GM23338 (cell line): Measurements from ENCODE around the gene ELAC2. TPM values are rescaled to one million over a fixed set of nuclear protein-coding genes. Genes with fewer than 3 reads are reported as not detected.

Experiments
- ATAC-seq: fragments of 200-7000 bp; cut with Tn5 transposase; 3 replicates; pipeline ENCODE4 v1.9.1; 2020
- DNase-seq: peaks from one replicate; pipeline ENCODE4 v3.0.0-alpha.2; 2015; ENCODE audit warnings: low spot score
- H2AFZ ChIP-seq: fragments of 200-600 bp; sonication (generic); 2 replicates; pipeline ENCODE4 v1.8.0; 2016; ENCODE audit warnings: antibody characterized with exemption, mild to moderate bottlenecking, moderate library complexity
- H3F3A ChIP-seq: fragments of 200-600 bp; sonication (generic); replicated peaks from 2 replicates; pipeline ENCODE4 v1.8.0; 2017; ENCODE audit warnings: antibody characterized with exemption, mixed run types, low read depth
- H3K27ac ChIP-seq: fragments of 200-600 bp; sonication (generic); 2 replicates; pipeline ENCODE4 v1.6.1; 2016; ENCODE audit warnings: low read depth
- H3K27me3 ChIP-seq: fragments of 200-600 bp; sonication (generic); 2 replicates; pipeline ENCODE4 v1.8.0; 2016; ENCODE audit warnings: mild to moderate bottlenecking, mixed run types, moderate library complexity; ENCODE audit not compliant: insufficient read depth
- H3K36me3 ChIP-seq: fragments of 200-600 bp; sonication (generic); 2 replicates; pipeline ENCODE4 v1.8.0; 2016; ENCODE audit warnings: mild to moderate bottlenecking; ENCODE audit not compliant: insufficient read depth
- H3K4me1 ChIP-seq: fragments of 200-600 bp; sonication (generic); 2 replicates; pipeline ENCODE4 v1.8.0; 2016; ENCODE audit warnings: mild to moderate bottlenecking, moderate library complexity; ENCODE audit not compliant: insufficient read depth
- H3K4me2 ChIP-seq: fragments of 200-600 bp; sonication (generic); 2 replicates; pipeline ENCODE4 v1.7.1; 2017; ENCODE audit warnings: mixed run types
- H3K4me3 ChIP-seq: fragments of 200-600 bp; sonication (generic); 2 replicates; pipeline ENCODE4 v1.6.1; 2016; ENCODE audit warnings: mixed run types
- H3K79me2 ChIP-seq: fragments of 200-600 bp; sonication (generic); replicated peaks from 2 replicates; pipeline ENCODE4 v1.8.0; 2017; ENCODE audit warnings: mild to moderate bottlenecking; ENCODE audit not compliant: insufficient read depth
- H3K9me2 ChIP-seq: fragments of 200-600 bp; sonication (generic); 2 replicates; pipeline ENCODE4 v1.8.0; 2017; ENCODE audit not compliant: insufficient read depth
- H4K20me1 ChIP-seq: fragments of 200-600 bp; sonication (generic); replicated peaks from 2 replicates; pipeline ENCODE4 v1.8.0; 2017; ENCODE audit warnings: mild to moderate bottlenecking; ENCODE audit not compliant: insufficient read depth
- H3K27ac Mint-ChIP-seq: 2 replicates; pipeline ENCODE4 v1.8.0; 2020; ENCODE audit warnings: inconsistent platforms, mild to moderate bottlenecking, moderate library complexity, mixed read lengths
- H3K27me3 Mint-ChIP-seq: 3 replicates; pipeline ENCODE4 v1.8.0; 2022; ENCODE audit warnings: low read depth, mild to moderate bottlenecking, moderate library complexity, mixed read lengths, inconsistent platforms; ENCODE audit not compliant: insufficient read depth, poor library complexity
- H3K36me3 Mint-ChIP-seq: 3 replicates; pipeline ENCODE4 v1.8.0; 2021; ENCODE audit warnings: low read depth, mild to moderate bottlenecking, inconsistent platforms, moderate library complexity, mixed read lengths
- H3K4me1 Mint-ChIP-seq: 3 replicates; pipeline ENCODE4 v1.8.0; 2020; ENCODE audit warnings: mild to moderate bottlenecking, inconsistent platforms, mixed read lengths
- H3K4me3 Mint-ChIP-seq: 3 replicates; pipeline ENCODE4 v1.8.0; 2021; ENCODE audit warnings: moderate library complexity, mild to moderate bottlenecking, inconsistent platforms, mixed read lengths
- H3K9me3 Mint-ChIP-seq: 3 replicates; pipeline ENCODE4 v1.8.0; 2020; ENCODE audit warnings: moderate library complexity, mild to moderate bottlenecking, inconsistent platforms, mixed read lengths
- CREB1 ChIP-seq: fragments of 250-450 bp; sonication (Bioruptor Pico); IDR thresholded peaks from 2 replicates; pipeline ENCODE4 v1.5.0; 2020; ENCODE audit warnings: low read depth, mild to moderate bottlenecking, moderate library complexity
- CTCF ChIP-seq, 2 experiments: fragments of 200-600 bp in 1 of 2; sonication (generic) in 1 of 2; conservative IDR thresholded peaks; 2 replicates each; pipeline versions ENCODE4 v1.5.1 to v1.6.1; 2016 to 2017; ENCODE audit warnings: antibody characterized with exemption in 2 of 2, low read depth in 2 of 2, mild to moderate bottlenecking in 2 of 2, moderate library complexity in 1 of 2
- EZH2 ChIP-seq: fragments of 200-600 bp; sonication (generic); IDR thresholded peaks from one replicate; pipeline ENCODE4 v1.8.0; 2017; ENCODE audit warnings: antibody characterized with exemption, mild to moderate bottlenecking, low read depth; ENCODE audit not compliant: unreplicated experiment
- EZH2phosphoT487 ChIP-seq: fragments of 200-600 bp; sonication (generic); IDR thresholded peaks from one replicate; pipeline ENCODE4 v1.8.1; 2018; ENCODE audit warnings: antibody characterized with exemption; ENCODE audit not compliant: unreplicated experiment
- JUNB ChIP-seq: IDR thresholded peaks from one replicate; pipeline ENCODE4 v1.6.1; 2016; ENCODE audit warnings: antibody characterized with exemption; ENCODE audit not compliant: unreplicated experiment
- NANOG ChIP-seq: IDR thresholded peaks from 2 replicates; pipeline ENCODE4 v1.6.1; 2016; ENCODE audit warnings: antibody characterized with exemption, borderline replicate concordance
- POLR2AphosphoS5 ChIP-seq: IDR thresholded peaks from 2 replicates; pipeline ENCODE4 v1.6.1; 2016; ENCODE audit warnings: antibody characterized with exemption, low read depth
- REST ChIP-seq: IDR thresholded peaks from one replicate; pipeline ENCODE4 v1.6.1; 2018; ENCODE audit warnings: antibody characterized with exemption; ENCODE audit not compliant: unreplicated experiment
- STAT1 ChIP-seq: IDR thresholded peaks from one replicate; pipeline ENCODE4 v1.6.1; 2016; ENCODE audit warnings: antibody characterized with exemption; ENCODE audit not compliant: unreplicated experiment
- ZNF114 ChIP-seq: fragments of 250-450 bp; sonication (Bioruptor Pico); IDR thresholded peaks from 2 replicates; pipeline ENCODE4 v1.5.0; 2020; ENCODE audit warnings: mild to moderate bottlenecking, moderate library complexity
- ZNF331 ChIP-seq: fragments of 250-450 bp; sonication (Bioruptor Pico); IDR thresholded peaks from 2 replicates; pipeline ENCODE4 v1.5.0; 2020; ENCODE audit warnings: low read depth, mild to moderate bottlenecking, moderate library complexity
- polyA plus RNA-seq: library from polyadenylated mRNA; unstranded; fragments of >200 nt; fragmentation: Nextera tagmentation; extraction: Ambion mirVana; gene quantifications from 2 replicates; pipeline ENCODE4 v1.2.1, GENCODE V29; 2016
- total RNA-seq: library from RNA; depleted of rRNA; stranded (reverse); fragments of >200 nt; shearing (Covaris generic); gene quantifications from 2 replicates; pipeline ENCODE4 v1.2.3, GENCODE V29; 2014
- TF ChIP-seq, protein P1 (sequence below): fragments of 250-450 bp; sonication (Bioruptor Pico); IDR thresholded peaks from 2 replicates; pipeline ENCODE4 v1.5.0; 2020; ENCODE audit warnings: mild to moderate bottlenecking, moderate library complexity
- TF ChIP-seq, protein P2 (sequence below): IDR thresholded peaks from 2 replicates; pipeline ENCODE4 v1.6.1; 2016; ENCODE audit warnings: antibody characterized with exemption

ELAC2 gene
- total and polyA plus RNA-seq, 2 experiments from 2014 or later: 49.9 to 203 TPM

DNA sequence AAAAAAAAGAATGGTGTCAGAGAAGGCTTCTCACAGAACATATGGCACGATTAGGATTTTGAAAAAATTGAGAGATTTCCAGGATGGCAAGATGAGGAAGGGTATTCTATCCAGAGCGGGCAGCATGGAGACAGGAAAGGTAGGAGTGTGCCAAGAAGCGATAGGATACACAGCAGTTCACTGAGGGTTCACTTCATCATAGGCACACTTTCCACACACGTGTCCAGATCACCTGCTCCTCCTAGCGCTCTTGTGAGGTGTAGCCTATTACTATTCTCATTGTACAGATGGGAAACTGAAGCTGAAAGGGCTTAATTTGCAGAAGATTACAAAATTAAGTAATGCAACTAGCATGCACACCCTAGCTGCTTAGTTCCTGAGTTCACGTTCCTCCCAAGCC is 6.2 kb upstream of the ELAC2 start:
- H3K36me3 Mint-ChIP-seq: no peaks in the 10 kb centered on the region
- Histone ChIP-seq H3K27ac (no peak overlapping the region), H4K20me1 (no peaks in the 10 kb centered on the region), H2AFZ (peak overlapping the region; percentile 96), H3K4me2 (peak overlapping the region; percentile 56; the same call in 1 of the 2 replicates), H3K79me2 (no peaks in the 10 kb centered on the region), H3K36me3 (no peaks in the 10 kb centered on the region), H3K4me1 (no peaks in the 10 kb centered on the region; the same call in 1 of the 2 replicates), H3F3A (no peaks in the 10 kb centered on the region; the same call in 1 of the 2 replicates), H3K27me3 (no peaks in the 10 kb centered on the region), H3K9me2 (no peaks in the 10 kb centered on the region), H3K4me3 (no peak overlapping the region; the same call in 1 of the 2 replicates)
- DNase-seq (no peak), ATAC-seq (peak; percentile 29)
- H3K4me1 Mint-ChIP-seq: peaks cover 6% of the 10 kb centered on the region; the same call in 2 of the 3 replicates
- peak overlapping the region; percentile 39; the same call in 2 of the 3 replicates for H3K4me3 Mint-ChIP-seq
- TF ChIP-seq POLR2AphosphoS5: no peak
- TF ChIP-seq ZNF114 (CRISPR knock-in tag): no peak
- no peak for TF ChIP-seq STAT1
- TF ChIP-seq, protein P1, sequence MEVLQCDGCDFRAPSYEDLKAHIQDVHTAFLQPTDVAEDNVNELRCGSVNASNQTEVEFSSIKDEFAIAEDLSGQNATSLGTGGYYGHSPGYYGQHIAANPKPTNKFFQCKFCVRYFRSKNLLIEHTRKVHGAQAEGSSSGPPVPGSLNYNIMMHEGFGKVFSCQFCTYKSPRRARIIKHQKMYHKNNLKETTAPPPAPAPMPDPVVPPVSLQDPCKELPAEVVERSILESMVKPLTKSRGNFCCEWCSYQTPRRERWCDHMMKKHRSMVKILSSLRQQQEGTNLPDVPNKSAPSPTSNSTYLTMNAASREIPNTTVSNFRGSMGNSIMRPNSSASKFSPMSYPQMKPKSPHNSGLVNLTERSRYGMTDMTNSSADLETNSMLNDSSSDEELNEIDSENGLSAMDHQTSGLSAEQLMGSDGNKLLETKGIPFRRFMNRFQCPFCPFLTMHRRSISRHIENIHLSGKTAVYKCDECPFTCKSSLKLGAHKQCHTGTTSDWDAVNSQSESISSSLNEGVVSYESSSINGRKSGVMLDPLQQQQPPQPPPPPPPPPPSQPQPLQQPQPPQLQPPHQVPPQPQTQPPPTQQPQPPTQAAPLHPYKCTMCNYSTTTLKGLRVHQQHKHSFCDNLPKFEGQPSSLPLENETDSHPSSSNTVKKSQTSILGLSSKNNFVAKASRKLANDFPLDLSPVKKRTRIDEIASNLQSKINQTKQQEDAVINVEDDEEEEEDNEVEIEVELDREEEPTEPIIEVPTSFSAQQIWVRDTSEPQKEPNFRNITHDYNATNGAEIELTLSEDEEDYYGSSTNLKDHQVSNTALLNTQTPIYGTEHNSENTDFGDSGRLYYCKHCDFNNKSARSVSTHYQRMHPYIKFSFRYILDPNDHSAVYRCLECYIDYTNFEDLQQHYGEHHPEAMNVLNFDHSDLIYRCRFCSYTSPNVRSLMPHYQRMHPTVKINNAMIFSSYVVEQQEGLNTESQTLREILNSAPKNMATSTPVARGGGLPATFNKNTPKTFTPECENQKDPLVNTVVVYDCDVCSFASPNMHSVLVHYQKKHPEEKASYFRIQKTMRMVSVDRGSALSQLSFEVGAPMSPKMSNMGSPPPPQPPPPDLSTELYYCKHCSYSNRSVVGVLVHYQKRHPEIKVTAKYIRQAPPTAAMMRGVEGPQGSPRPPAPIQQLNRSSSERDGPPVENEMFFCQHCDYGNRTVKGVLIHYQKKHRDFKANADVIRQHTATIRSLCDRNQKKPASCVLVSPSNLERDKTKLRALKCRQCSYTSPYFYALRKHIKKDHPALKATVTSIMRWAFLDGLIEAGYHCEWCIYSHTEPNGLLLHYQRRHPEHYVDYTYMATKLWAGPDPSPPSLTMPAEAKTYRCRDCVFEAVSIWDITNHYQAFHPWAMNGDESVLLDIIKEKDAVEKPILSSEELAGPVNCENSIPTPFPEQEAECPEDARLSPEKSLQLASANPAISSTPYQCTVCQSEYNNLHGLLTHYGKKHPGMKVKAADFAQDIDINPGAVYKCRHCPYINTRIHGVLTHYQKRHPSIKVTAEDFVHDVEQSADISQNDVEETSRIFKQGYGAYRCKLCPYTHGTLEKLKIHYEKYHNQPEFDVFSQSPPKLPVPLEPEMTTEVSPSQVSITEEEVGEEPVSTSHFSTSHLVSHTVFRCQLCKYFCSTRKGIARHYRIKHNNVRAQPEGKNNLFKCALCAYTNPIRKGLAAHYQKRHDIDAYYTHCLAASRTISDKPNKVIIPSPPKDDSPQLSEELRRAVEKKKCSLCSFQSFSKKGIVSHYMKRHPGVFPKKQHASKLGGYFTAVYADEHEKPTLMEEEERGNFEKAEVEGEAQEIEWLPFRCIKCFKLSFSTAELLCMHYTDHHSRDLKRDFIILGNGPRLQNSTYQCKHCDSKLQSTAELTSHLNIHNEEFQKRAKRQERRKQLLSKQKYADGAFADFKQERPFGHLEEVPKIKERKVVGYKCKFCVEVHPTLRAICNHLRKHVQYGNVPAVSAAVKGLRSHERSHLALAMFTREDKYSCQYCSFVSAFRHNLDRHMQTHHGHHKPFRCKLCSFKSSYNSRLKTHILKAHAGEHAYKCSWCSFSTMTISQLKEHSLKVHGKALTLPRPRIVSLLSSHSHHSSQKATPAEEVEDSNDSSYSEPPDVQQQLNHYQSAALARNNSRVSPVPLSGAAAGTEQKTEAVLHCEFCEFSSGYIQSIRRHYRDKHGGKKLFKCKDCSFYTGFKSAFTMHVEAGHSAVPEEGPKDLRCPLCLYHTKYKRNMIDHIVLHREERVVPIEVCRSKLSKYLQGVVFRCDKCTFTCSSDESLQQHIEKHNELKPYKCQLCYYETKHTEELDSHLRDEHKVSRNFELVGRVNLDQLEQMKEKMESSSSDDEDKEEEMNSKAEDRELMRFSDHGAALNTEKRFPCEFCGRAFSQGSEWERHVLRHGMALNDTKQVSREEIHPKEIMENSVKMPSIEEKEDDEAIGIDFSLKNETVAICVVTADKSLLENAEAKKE (CRISPR knock-in tag): no peak
- no peak for TF ChIP-seq EZH2phosphoT487
- TF ChIP-seq EZH2: no peak
- TF ChIP-seq CTCF (conservative IDR thresholded peaks at IDR 0.05; ENCODE audit: low read depth in 2 of 2): no peak
- no peak for TF ChIP-seq NANOG
- TF ChIP-seq CREB1 (CRISPR knock-in tag): no peak
- TF ChIP-seq, protein P2, sequence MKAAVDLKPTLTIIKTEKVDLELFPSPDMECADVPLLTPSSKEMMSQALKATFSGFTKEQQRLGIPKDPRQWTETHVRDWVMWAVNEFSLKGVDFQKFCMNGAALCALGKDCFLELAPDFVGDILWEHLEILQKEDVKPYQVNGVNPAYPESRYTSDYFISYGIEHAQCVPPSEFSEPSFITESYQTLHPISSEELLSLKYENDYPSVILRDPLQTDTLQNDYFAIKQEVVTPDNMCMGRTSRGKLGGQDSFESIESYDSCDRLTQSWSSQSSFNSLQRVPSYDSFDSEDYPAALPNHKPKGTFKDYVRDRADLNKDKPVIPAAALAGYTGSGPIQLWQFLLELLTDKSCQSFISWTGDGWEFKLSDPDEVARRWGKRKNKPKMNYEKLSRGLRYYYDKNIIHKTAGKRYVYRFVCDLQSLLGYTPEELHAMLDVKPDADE: no peak
- no peak for TF ChIP-seq REST
- no peak for TF ChIP-seq ZNF331
- no peak for TF ChIP-seq JUNB
- peak overlapping the region; percentile 71; the same call in 1 of the 2 replicates for H3K27ac Mint-ChIP-seq
- no peaks in the 10 kb centered on the region for H3K9me3 Mint-ChIP-seq
- H3K27me3 Mint-ChIP-seq: peaks cover 2% of the 10 kb centered on the region
